T-helper 22 cell (primary cell): ENCODE measurements around the gene MAP3K12.
A peak's percentile ranks its signal among the peaks of the same experiment; 100 is the strongest.
"Not testable (repeated sequence)": the region's sequence is repeated elsewhere in the genome, so short reads cannot be mapped to it uniquely, and the experiment has no call there.

Experiments
- DNase-seq: peaks from one replicate; pipeline ENCODE4 v3.0.0-alpha.2; 2020; ENCODE audit warnings: low read depth

MAP3K12 gene

GRCh38 chr12:53468282-53468681 lies 31.0 kb downstream of the MAP3K12 start:
- no peak for DNase-seq

GRCh38 chr12:53467880-53468279 lies 31.4 kb downstream of the MAP3K12 start:
- DNase-seq, result no peak

GRCh38 chr12:53467082-53467481 lies 32.2 kb downstream of the MAP3K12 start:
- DNase-seq, result no peak

- DNase-seq, result no peak
These were observed 32.6 kb downstream of the MAP3K12 start for GRCh38 chr12:53466640-53467039.

- DNase-seq, result no peak
These were observed 33.6 kb downstream of the MAP3K12 start for GRCh38 chr12:53465679-53466078.

- no peak for DNase-seq
These were observed 34.4 kb downstream of the MAP3K12 start for GRCh38 chr12:53464685-53465418.

GRCh38 chr12:53463802-53464560 lies 35.3 kb downstream of the MAP3K12 start:
- DNase-seq, result no peak

- DNase-seq, result no peak
These were observed 36.3 kb downstream of the MAP3K12 start for GRCh38 chr12:53462935-53463334.

- no peak for DNase-seq
These were observed 37.7 kb downstream of the MAP3K12 start for GRCh38 chr12:53461591-53461990.

GRCh38 chr12:53461059-53461458 lies 38.2 kb downstream of the MAP3K12 start:
- DNase-seq, result no peak

- no peak for DNase-seq
These were observed 40.2 kb downstream of the MAP3K12 start for GRCh38 chr12:53459097-53459496.

GRCh38 chr12:53456654-53457366 lies 42.4 kb downstream of the MAP3K12 start:
- no peak for DNase-seq

GRCh38 chr12:53454707-53455106 lies 44.6 kb downstream of the MAP3K12 start:
- no peak for DNase-seq

GRCh38 chr12:53453953-53454640 lies 45.2 kb downstream of the MAP3K12 start:
- no peak for DNase-seq

GRCh38 chr12:53452159-53453077 lies 46.8 kb downstream of the MAP3K12 start:
- DNase-seq, result peak; percentile 68

- DNase-seq, result peak; percentile 98
These were observed 47.5 kb downstream of the MAP3K12 start, which contains the start of gene PCBP2 for GRCh38 chr12:53451661-53452158. Gene PCBP2 (plus strand): TSS chr12:53452102. CDS start chr12:53454801, 2,699 bp downstream.

GRCh38 chr12:53450936-53451335 lies 48.3 kb downstream of the MAP3K12 start:
- no peak for DNase-seq

- not testable (repeated sequence) for DNase-seq
These were observed 54.5 kb downstream of the MAP3K12 start for GRCh38 chr12:53444593-53445325.

GRCh38 chr12:53443955-53444354 lies 55.3 kb downstream of the MAP3K12 start:
- no peak for DNase-seq
